SW 1271 (cell line): ENCODE measurements around the gene MRE11.
"Not testable (repeated sequence)": the region's sequence is repeated elsewhere in the genome, so short reads cannot be mapped to it uniquely, and the experiment has no call there.

Experiments
- DNase-seq, 2 experiments: peaks; one replicate each; lab custom pipeline; 2025; lab: John Stamatoyannopoulos, UW

The MRE11 gene

DNA sequence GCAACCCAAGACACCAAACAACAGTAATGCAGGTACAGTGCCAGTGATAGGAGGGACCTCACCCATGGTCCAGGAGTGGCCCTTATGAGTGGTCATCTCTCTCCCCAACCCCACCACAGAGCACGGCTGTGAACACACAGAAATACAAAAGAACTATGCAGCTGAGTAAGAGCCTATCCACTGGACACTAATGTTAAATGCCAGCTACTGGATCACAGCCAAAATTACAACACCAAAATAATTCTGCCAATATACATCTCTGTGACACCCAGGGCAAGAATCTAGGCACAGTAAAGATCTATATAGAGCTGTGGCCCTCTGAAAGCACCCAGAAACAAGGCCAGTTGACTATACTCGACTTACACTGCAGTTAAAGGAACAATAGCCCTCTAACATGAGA lies 69.6 kb downstream of the MRE11 start:
- no peak for DNase-seq

DNA sequence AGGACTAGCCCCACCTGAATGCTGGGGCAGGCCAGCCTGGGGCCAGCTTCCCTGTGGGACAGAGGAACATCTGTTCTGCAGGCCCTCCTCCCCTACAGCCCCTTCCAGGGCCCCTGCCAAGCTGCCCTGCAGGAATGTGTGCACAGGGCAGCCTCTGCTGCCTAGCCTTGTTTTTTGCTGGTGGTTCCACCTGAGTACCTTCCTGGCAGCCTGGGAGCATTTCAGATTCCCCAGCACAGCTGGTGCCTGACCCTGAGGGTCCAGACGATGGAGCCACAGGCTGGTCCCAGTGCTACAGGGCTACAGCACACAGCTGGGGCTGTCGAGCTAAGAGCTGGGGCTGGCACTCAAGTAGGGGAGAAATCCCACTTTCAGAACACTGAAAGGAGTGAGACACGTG lies 70.1 kb downstream of the MRE11 start:
- no peak for DNase-seq

DNA sequence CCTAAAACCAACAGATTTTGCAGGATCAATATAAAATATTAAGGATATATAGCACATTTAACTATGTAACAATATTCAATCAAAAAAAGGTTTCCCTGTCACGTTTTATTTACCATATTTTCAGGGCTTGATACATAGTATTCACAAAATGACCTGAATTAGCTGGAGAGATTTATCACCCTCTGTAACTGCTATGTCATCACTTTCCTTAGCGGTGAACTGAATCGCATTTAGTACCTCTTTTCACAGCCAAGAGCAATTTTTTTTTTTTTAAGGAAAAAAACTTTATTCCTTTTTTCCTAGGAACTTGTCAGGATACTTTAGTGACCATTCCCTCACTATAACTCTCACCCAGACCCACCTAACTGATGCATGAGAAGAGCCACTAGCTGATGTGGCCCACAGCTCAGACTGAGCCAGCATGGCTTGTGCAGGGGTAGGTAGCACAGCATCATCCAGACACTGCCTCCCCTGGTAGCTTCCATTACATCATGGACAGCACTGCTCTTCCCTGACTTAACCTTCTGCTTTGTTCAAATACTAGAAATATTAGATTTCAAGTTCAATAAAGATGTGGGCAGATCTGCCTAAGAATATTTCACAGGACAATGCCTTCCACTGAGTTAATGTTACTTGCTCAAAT lies 75.4 kb downstream of the MRE11 start:
- no peak for DNase-seq

DNA sequence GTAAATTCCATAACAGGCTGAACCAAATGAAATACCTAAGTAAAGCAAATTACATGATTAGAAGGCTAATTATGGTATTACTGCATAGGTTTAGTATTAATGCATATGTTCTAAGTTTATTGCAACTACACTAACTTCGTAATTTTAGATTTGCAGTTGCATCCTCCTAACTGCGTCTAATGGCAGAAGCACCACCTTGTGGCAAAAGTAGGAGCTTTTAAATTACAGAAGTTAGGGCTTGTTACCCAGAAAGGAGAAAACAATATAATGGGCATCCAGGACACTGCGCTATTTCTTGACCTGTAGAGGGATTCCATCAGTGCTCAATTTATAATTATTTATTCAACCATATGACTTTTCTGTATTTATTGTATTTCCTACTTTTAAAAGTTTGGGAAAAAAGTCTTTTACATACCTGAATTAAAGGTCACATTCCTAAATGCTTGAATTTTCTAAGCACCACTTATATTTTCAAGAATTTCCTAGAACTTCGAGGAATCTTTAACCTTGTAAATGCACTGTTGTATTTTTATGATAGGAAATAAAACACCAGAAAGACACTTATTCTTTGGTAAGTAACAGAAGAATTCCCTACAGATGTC lies 76.2 kb downstream of the MRE11 start:
- peak in 1 of 2 experiments; percentile 76 for DNase-seq

DNA sequence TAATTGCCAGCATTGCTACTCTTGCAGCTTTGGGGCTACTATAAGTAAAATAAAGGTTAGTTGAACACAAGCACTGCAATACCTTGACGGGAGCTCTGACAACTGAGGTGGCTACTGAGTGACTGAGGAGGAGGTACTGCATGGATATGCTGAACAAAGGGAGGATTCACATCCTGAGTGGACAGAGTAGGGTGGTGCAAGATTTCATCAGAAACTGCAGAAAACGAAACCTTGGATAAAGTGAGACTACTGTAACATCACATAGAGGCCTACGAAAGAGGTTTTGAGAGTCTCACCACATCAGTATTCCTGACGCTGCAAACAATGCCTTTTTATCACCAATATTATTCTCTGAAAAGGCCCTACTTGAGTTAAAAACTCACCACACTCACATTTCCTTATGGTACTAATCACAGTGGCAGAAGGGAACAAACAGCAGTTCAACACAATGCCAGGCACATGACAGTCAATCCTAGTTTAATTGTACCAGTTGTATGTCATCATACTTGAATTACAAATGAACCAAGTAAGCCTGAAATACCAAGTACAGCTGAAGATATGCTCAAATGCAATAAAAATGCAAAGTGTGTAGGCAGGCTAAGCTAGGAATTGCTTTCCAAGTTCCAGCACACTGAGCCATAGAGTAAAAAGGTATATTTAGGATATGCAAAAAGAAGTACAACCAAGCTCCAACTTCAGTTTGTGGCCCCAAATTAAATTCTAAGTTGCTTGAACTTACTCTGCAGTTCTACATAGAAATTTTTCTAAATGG lies 88.4 kb downstream of the MRE11 start:
- no peak for DNase-seq

DNA sequence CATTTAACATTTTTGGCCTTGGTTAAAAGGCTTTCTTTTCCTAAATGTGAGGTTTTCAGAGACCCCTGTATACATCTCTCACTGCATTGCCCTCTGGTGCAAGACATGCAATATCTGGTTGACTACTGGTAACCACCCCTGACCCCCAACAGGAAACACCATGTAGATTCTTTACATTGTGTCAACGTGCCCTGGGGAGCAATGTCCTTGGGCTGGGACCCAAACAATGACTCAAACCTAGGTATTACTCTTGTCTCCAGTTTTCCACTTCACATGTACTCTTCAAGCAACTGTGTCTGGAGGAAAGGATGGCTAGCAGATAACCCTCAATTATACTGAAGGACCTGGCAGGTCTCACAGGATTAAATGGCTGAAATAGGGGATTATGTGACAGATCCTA lies 91.3 kb downstream of the MRE11 start:
- DNase-seq = no peak

DNA sequence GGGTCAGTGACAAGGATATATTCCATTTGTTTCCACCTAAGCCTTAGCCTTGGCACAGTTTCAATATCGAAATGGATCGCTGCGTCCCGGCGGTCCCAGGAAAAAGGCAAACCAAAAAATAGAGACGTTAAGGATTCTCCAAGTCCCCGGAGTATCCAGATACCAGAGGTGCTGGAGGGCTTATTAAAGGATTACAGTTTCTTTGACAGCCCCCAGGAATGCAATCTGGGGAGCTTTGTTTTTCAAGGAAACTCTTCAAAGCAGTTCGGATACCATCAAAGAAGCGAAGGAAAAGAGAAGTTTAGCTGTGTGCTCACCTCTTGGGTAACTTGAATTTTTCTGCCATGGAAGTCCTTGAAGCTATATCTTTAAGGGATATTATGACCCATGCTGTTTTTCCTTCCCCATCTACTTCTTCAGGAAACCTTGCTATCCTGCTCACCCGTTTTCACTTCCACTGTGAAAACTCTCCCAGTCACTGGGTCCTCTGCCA lies 91.8 kb downstream of the MRE11 start:
- DNase-seq = no peak

DNA sequence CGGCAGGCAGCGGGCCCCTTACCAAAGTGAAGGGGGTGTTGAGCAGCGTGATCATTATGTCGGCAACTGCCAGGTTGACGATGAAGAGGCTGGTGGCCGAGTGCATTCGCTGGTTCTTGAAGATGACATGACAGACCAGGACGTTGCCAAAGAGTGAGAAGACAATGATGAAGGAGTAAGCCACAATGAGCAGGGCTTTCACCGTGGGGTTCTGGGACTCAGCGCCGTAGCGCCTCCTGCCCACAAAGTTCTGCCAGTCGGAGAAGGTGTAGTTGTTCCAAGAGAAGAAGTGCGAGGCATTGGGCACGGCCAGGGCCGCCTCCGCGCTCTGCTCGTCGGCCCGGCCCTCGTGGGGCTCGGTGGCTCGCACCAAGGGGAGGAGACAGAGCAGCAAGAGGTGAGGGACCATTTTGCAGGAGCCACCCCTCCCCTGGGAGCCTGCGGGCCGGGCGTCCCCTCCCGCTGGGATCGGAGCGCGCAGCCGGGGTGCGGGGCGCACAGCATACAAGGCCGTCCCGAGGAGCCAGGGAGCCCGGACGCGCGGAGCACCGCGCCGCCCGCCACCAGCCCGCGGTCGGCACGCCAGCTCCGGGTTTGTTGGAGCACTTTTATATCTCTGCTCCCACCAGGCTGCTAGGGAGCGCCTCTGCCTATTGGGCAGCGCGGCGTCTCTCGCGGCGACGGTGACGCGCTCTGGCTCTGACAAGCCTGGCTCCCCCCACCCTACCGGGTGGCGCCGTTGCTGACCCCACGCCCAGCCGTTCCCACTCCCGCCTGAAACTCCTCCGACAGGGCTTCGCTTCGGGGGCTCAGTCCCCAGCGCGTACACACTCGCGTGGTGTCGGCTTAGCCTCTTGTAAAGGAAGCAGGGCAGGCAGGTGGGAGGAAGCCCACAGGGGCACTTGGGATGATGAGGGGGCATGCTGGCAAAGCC lies 92.5 kb downstream of the MRE11 start, which contains the start of gene GPR83:
Gene GPR83, minus strand, starts transcription at position 581 of the 934 bp plus-strand sequence. Its CDS starts 172 bp downstream, at position 409.
- no peak for DNase-seq

DNA sequence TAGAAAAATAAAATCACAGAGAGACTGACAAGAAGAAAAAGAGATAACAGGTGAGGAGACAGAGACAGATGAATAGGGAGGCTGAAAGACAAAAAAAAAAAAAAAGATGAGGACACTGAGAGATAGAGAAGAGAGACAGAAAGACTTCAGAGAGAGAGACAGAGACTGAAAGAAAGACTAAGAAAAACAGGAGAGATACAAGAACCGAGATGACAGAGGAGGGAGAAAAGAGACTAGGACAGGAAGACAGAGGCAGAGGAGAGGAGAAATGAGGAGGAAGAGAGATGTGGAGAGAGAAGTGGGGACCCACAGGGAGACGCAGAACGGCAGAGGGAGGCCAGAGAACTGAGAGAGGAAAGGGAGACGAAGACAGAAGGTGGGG lies 93.2 kb downstream of the MRE11 start:
- no peak for DNase-seq

DNA sequence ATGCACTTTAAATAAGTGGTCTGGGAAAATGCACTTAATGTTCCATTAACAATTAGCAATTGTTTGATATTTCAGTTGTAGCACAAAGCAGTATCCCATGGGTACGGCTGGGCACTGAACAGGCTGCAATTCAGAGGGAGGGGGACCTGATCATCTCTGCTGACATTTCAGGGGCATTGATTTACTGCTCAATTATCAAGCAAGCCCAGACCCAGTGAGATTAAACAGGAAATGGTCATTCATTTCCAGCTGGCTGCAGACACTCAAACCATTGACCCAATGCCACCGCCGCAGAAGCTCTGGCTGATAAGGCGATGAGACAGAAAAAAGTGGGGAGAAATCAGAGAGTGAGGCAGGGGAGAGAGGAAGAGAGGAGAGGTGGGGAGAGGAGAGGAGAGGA lies 93.6 kb downstream of the MRE11 start:
- no peak for DNase-seq

DNA sequence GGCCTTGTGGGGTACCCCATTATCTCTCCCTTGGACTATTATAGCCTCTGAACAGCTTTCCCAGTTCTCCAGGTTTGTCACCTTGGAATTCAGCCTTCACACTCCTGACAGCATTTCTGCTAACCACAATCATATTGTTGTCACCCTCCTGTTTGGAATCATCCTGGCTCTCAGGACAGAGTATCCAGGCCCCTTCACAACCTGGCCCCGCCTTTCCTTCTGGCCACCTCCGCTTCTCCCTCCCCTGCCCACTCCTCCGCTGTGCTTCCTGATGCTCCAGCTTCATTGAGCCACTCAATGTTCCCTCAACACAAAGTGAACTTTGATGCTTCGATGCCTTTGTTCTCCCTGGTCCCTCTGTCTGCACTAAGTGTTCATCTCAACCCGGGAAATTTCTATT lies 95.5 kb downstream of the MRE11 start:
- no peak for DNase-seq

DNA sequence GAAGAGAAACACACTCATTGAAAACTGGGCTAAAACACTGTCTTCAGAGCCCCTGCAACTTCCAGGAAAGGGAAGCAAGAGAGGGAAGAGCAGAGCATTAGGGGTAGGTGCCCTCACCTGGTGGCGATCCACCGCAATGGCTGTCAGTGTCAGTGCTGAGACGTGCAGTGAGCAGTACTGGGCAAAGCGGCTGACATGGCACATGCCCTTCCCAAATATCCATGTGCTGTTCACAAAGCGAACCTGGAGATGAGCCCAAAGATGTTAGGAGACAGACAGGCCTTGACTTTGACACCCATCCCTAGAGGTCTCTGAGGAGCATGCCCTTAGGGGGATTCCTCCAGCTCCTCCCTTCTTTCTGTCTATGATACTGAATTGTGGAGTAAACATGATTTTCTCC lies 97.4 kb downstream of the MRE11 start:
- DNase-seq = no peak

DNA sequence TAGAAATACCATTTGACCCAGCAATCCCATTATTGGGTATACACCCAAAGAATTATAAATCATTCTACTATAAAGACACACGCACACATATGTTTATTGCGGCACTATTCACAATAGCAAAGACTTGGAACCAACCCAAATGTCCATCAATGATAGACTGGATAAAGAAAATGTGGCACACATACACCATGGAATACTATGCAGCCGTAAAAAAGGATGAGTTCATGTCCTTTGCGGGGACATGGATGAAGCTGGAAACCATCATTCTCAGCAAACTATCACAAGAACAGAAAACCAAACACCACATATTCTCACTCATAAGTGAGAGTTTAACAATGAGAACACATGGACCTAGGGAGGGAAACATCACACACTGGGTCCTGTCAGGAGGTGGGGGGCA lies 101.7 kb downstream of the MRE11 start:
- not testable (repeated sequence) for DNase-seq

DNA sequence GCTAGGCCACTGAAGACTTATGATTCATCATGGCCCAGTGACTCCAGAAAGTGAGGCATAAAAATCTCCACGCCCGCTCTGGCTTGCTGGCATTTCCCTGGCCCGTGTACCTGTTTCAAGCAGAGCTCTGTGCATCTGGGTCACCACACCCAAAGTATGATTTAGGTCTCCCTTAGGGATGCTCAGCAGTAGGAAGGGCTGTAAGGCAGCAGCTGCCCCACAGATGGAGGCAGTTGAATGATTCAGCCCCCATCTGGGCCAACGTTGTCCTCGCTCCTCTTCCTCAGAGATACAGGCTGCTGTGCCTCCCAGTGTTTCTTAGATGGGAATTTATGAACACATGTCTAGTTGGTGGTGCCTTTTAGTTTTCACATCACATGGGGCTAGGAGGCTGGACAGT lies 114.0 kb downstream of the MRE11 start:
- no peak for DNase-seq

DNA sequence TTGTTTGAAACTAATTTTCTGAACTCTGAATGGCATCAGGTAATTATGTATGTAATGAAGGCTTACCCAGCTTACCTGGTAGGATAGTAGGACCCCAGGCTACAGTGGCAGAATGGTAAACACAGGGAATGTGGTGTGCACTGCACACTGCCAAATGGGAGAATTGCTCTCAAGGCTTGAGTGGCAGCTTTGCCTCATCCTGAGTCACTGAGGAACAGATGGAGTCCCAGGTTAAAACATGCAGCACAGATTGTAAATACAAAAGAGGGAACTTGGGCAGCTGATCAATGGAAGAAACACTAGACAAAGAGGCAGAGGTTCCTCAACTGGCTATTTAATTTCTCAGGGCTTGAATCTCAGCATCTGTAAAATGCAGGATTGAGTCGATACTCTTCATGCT lies 116.8 kb downstream of the MRE11 start:
- no peak for DNase-seq

DNA sequence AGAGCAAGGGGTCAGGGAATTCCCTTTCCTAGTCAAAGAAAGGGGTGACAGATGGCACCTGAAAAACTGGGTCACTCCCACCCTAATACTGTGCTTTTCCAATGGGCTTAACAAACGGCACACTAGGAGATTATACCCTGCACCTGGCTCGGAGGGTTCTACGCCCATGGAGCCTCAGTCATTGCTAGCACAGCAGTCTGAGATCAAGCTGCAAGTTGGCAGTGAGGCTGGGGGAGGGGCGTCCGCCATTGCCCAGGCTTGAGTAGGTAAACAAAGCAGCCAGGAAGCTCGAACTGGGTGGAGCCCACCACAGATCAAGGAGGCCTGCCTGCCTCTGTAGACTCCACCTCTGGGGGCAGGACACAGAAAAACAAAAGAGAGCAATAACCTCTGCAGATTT lies 123.1 kb downstream of the MRE11 start:
- not testable (repeated sequence) for DNase-seq
